Caco-2 (cell line): ENCODE results near the gene MLPH. TPM values are rescaled to one million over a fixed set of nuclear protein-coding genes. Genes with fewer than 3 reads are reported as not detected.

Source experiments
- BruUV-seq: library from RNA; stranded (reverse); fragments of 400-500 nt; replicated peaks from 2 replicates; lab custom pipeline; 2021; lab: Mats Ljungman, UMichigan
- CTCF ChIA-PET: fragments of 300-600 bp; sonication (Branson Sonifier 250); formaldehyde crosslinking; loops from one replicate; lab custom pipeline; 2022; ENCODE audit warnings: antibody characterized with exemption; lab: Charles Lee
- POLR2A ChIA-PET: fragments of 300-600 bp; sonication (Branson Sonifier 250); formaldehyde crosslinking; loops from one replicate; lab custom pipeline; 2022; ENCODE audit warnings: antibody characterized with exemption; lab: Charles Lee
- DNase-seq, 2 experiments: peaks; one replicate each; pipeline versions ENCODE4 v3.0.0 to v3.0.0-alpha.2; 2020 to 2022
- H3K27me3 ChIP-seq: replicated peaks from 2 replicates; pipeline ENCODE4 v1.6.0; 2011; ENCODE audit warnings: low read length; ENCODE audit not compliant: control insufficient read depth, insufficient read depth
- H3K36me3 ChIP-seq: 2 replicates; pipeline ENCODE4 v1.5.1; 2011; ENCODE audit warnings: low read length; ENCODE audit not compliant: control insufficient read depth, insufficient read depth
- H3K4me1 ChIP-seq: fragments of 250-450 bp; sonication (Bioruptor Pico); 2 replicates; pipeline ENCODE4 v1.5.1; 2020; ENCODE audit warnings: mild to moderate bottlenecking
- H3K4me3 ChIP-seq: 2 replicates; pipeline ENCODE4 v1.5.1; 2011; ENCODE audit warnings: low read depth, mild to moderate bottlenecking, control low read depth, low read length
- H3K9me3 ChIP-seq: fragments of 250-450 bp; sonication (Bioruptor Pico); 2 replicates; pipeline ENCODE4 v1.5.1; 2020; ENCODE audit warnings: mild to moderate bottlenecking, moderate library complexity
- H3K27ac Mint-ChIP-seq: one replicate; pipeline ENCODE4 v1.8.0; 2022; ENCODE audit warnings: mixed read lengths; ENCODE audit not compliant: unreplicated experiment
- H3K27me3 Mint-ChIP-seq: one replicate; pipeline ENCODE4 v1.8.0; 2022; ENCODE audit warnings: mixed read lengths; ENCODE audit not compliant: insufficient read depth, unreplicated experiment
- H3K36me3 Mint-ChIP-seq: one replicate; pipeline ENCODE4 v1.8.0; 2022; ENCODE audit warnings: mild to moderate bottlenecking, mixed read lengths; ENCODE audit not compliant: insufficient read depth, unreplicated experiment
- H3K4me1 Mint-ChIP-seq: one replicate; pipeline ENCODE4 v1.8.0; 2022; ENCODE audit warnings: low read depth, mixed read lengths; ENCODE audit not compliant: unreplicated experiment
- H3K4me3 Mint-ChIP-seq: one replicate; pipeline ENCODE4 v1.8.0; 2022; ENCODE audit warnings: mild to moderate bottlenecking, moderate library complexity, mixed read lengths; ENCODE audit not compliant: unreplicated experiment
- H3K9me3 Mint-ChIP-seq: one replicate; pipeline ENCODE4 v1.8.0; 2022; ENCODE audit warnings: mixed read lengths; ENCODE audit not compliant: unreplicated experiment
- CTCF ChIP-seq, 2 experiments: fragments of 200-600 bp in 1 of 2; IDR thresholded peaks; 1 replicate in 1 of 2; 2 replicates in 1 of 2; pipeline versions ENCODE4 v1.5.1 to v1.8.0; 2011 to 2022; ENCODE audit warnings: antibody characterized with exemption in 1 of 2, control low read depth in 1 of 2, inconsistent platforms in 1 of 2, low read depth in 1 of 2, low read length in 1 of 2, mild to moderate bottlenecking in 1 of 2, moderate library complexity in 1 of 2; ENCODE audit not compliant: insufficient read depth in 1 of 2, severe bottlenecking in 1 of 2, unreplicated experiment in 1 of 2
- intact Hi-C: fragments of 100-400 bp; cut with micrococcal nuclease; formaldehyde crosslinking; loops from one replicate; pipeline ENCODE4 v1.10.0; 2022; ENCODE audit not compliant: unreplicated experiment
- total RNA-seq: library from RNA; stranded (reverse); gene quantifications from 2 replicates; pipeline ENCODE4 v1.2.3, GENCODE V29; 2022

MLPH gene
- total RNA-seq, 1 experiment from 2014 or later: not detected

GRCh38 chr2:237513693-237514092, 26.6 kb downstream of the MLPH start:
- ChIA-PET POLR2A (no interaction called here), CTCF (interaction anchor here (1.6 to 5.5 kb wide), 2 partner anchors 38 to 59 kb away, joined by 15 to 131 read pairs; no protein-coding TSS in a partner anchor)
- Mint-ChIP-seq H3K27ac (no peak overlapping the region), H3K36me3 (no peaks in the 10 kb centered on the region), H3K4me1 (no peaks in the 10 kb centered on the region), H3K4me3 (no peak overlapping the region), H3K27me3 (no peaks in the 10 kb centered on the region), H3K9me3 (no peaks in the 10 kb centered on the region)
- Histone ChIP-seq H3K4me1 (no peaks in the 10 kb centered on the region), H3K27me3 (no peaks in the 10 kb centered on the region), H3K4me3 (no peak overlapping the region), H3K9me3 (no peaks in the 10 kb centered on the region), H3K36me3 (no peaks in the 10 kb centered on the region)
- no TSS peak for BruUV-seq
- no peak for TF ChIP-seq CTCF (IDR thresholded peaks at IDR 0.05; ENCODE audit: insufficient read depth in 1 of 2, low read depth in 1 of 2, low read length in 1 of 2, severe bottlenecking in 1 of 2, unreplicated experiment in 1 of 2)
- intact Hi-C loops: loop anchor here (2.0 to 5.0 kb wide), 2 partner anchors 41 to 231 kb away; no protein-coding TSS in a partner anchor
- no peak for DNase-seq

GRCh38 chr2:237514474-237515130, 27.6 kb downstream of the MLPH start:
- no peak for DNase-seq
- H3K4me1 ChIP-seq: no peaks in the 10 kb centered on the region
- no peaks in the 10 kb centered on the region for H3K36me3 ChIP-seq
- intact Hi-C loops: loop anchor here (5.0 kb wide), 1 partner anchor 42 kb away; no protein-coding TSS in a partner anchor
- no peaks in the 10 kb centered on the region for H3K9me3 Mint-ChIP-seq
- H3K36me3 Mint-ChIP-seq: no peaks in the 10 kb centered on the region
- CTCF ChIA-PET: interaction anchor here (0.8 kb wide), 1 partner anchor 57 kb away, joined by 6 read pairs; no protein-coding TSS in a partner anchor
- no peak overlapping the region for H3K4me3 Mint-ChIP-seq
- no peak overlapping the region for H3K4me3 ChIP-seq
- H3K27me3 ChIP-seq: no peaks in the 10 kb centered on the region
- no TSS peak for BruUV-seq
- H3K9me3 ChIP-seq: no peaks in the 10 kb centered on the region
- H3K4me1 Mint-ChIP-seq: no peaks in the 10 kb centered on the region
- POLR2A ChIA-PET: no interaction called here
- no peak for TF ChIP-seq CTCF (IDR thresholded peaks at IDR 0.05; ENCODE audit: insufficient read depth in 1 of 2, low read depth in 1 of 2, low read length in 1 of 2, severe bottlenecking in 1 of 2, unreplicated experiment in 1 of 2)
- H3K27me3 Mint-ChIP-seq: no peaks in the 10 kb centered on the region
- no peak overlapping the region for H3K27ac Mint-ChIP-seq

- no peak overlapping the region for H3K4me3 ChIP-seq
- H3K4me3 Mint-ChIP-seq: no peak overlapping the region
- no peaks in the 10 kb centered on the region for H3K36me3 Mint-ChIP-seq
- no peaks in the 10 kb centered on the region for H3K4me1 Mint-ChIP-seq
- no peaks in the 10 kb centered on the region for H3K36me3 ChIP-seq
- no peak overlapping the region for H3K27ac Mint-ChIP-seq
- no TSS peak for BruUV-seq
- no peaks in the 10 kb centered on the region for H3K9me3 ChIP-seq
- no peaks in the 10 kb centered on the region for H3K4me1 ChIP-seq
- H3K9me3 Mint-ChIP-seq: no peaks in the 10 kb centered on the region
- no peaks in the 10 kb centered on the region for H3K27me3 ChIP-seq
- DNase-seq: no peak
- no peaks in the 10 kb centered on the region for H3K27me3 Mint-ChIP-seq
- POLR2A ChIA-PET: no interaction called here
- no peak for TF ChIP-seq CTCF (IDR thresholded peaks at IDR 0.05; ENCODE audit: insufficient read depth in 1 of 2, low read depth in 1 of 2, low read length in 1 of 2, severe bottlenecking in 1 of 2, unreplicated experiment in 1 of 2)
- CTCF ChIA-PET: interaction anchor here (0.8 kb wide), 1 partner anchor 57 kb away, joined by 6 read pairs; no protein-coding TSS in a partner anchor
- intact Hi-C loops: no loop called here
Measured at GRCh38 chr2:237515166-237515565, 28.1 kb downstream of the MLPH start.
